ENCODE data around the gene HLA-DMB.

Gene HLA-DMB

GRCh38 chr6:32954986-32955802, 14.4 kb upstream of the HLA-DMB start:
- no peak for TF ChIP-seq GLIS3 (CRISPR knock-in tag; IDR thresholded peaks at IDR 0.05)
- TF ChIP-seq TCF4 (CRISPR knock-in tag; IDR thresholded peaks at IDR 0.05; ENCODE audit: borderline replicate concordance) = no peak
- no peak for TF ChIP-seq CSRNP3 (CRISPR knock-in tag; IDR thresholded peaks at IDR 0.05)
- no peak for TF ChIP-seq ZFP3 (CRISPR knock-in tag; IDR thresholded peaks at IDR 0.05)
- TF ChIP-seq BACH2 (CRISPR knock-in tag; IDR thresholded peaks at IDR 0.05; ENCODE audit: borderline replicate concordance) = no peak
- TF ChIP-seq CSDC2 (CRISPR knock-in tag; IDR thresholded peaks at IDR 0.05) = no peak
- TF ChIP-seq ZC3H10 (CRISPR knock-in tag; IDR thresholded peaks at IDR 0.05) = no peak
- TF ChIP-seq ZNF565 (CRISPR knock-in tag; conservative IDR thresholded peaks at IDR 0.05; ENCODE audit: low read depth) = no peak
- TF ChIP-seq RARB (CRISPR knock-in tag; IDR thresholded peaks at IDR 0.05) = no peak
- TF ChIP-seq ESRRG (CRISPR knock-in tag; IDR thresholded peaks at IDR 0.05) = no peak
- no peak for TF ChIP-seq TSHZ2 (CRISPR knock-in tag; IDR thresholded peaks at IDR 0.05)
- TF ChIP-seq, protein P1, sequence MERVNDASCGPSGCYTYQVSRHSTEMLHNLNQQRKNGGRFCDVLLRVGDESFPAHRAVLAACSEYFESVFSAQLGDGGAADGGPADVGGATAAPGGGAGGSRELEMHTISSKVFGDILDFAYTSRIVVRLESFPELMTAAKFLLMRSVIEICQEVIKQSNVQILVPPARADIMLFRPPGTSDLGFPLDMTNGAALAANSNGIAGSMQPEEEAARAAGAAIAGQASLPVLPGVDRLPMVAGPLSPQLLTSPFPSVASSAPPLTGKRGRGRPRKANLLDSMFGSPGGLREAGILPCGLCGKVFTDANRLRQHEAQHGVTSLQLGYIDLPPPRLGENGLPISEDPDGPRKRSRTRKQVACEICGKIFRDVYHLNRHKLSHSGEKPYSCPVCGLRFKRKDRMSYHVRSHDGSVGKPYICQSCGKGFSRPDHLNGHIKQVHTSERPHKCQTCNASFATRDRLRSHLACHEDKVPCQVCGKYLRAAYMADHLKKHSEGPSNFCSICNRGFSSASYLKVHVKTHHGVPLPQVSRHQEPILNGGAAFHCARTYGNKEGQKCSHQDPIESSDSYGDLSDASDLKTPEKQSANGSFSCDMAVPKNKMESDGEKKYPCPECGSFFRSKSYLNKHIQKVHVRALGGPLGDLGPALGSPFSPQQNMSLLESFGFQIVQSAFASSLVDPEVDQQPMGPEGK (CRISPR knock-in tag; IDR thresholded peaks at IDR 0.05; ENCODE audit: borderline replicate concordance) = no peak
- no peak for TF ChIP-seq ZFP30 (CRISPR knock-in tag; IDR thresholded peaks at IDR 0.05)
- no peak for TF ChIP-seq ZNF8 (CRISPR knock-in tag; IDR thresholded peaks at IDR 0.05)
- TF ChIP-seq, protein P2, sequence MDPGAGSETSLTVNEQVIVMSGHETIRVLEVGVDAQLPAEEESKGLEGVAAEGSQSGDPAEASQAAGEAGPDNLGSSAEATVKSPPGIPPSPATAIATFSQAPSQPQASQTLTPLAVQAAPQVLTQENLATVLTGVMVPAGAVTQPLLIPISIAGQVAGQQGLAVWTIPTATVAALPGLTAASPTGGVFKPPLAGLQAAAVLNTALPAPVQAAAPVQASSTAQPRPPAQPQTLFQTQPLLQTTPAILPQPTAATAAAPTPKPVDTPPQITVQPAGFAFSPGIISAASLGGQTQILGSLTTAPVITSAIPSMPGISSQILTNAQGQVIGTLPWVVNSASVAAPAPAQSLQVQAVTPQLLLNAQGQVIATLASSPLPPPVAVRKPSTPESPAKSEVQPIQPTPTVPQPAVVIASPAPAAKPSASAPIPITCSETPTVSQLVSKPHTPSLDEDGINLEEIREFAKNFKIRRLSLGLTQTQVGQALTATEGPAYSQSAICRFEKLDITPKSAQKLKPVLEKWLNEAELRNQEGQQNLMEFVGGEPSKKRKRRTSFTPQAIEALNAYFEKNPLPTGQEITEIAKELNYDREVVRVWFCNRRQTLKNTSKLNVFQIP (CRISPR knock-in tag; IDR thresholded peaks at IDR 0.05; ENCODE audit: borderline replicate concordance, low read depth) = no peak
- TF ChIP-seq OSR1 (CRISPR knock-in tag; IDR thresholded peaks at IDR 0.05) = no peak
- TF ChIP-seq, protein P3, sequence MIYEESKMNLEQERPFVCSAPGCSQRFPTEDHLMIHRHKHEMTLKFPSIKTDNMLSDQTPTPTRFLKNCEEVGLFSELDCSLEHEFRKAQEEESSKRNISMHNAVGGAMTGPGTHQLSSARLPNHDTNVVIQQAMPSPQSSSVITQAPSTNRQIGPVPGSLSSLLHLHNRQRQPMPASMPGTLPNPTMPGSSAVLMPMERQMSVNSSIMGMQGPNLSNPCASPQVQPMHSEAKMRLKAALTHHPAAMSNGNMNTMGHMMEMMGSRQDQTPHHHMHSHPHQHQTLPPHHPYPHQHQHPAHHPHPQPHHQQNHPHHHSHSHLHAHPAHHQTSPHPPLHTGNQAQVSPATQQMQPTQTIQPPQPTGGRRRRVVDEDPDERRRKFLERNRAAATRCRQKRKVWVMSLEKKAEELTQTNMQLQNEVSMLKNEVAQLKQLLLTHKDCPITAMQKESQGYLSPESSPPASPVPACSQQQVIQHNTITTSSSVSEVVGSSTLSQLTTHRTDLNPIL (CRISPR knock-in tag; IDR thresholded peaks at IDR 0.05; ENCODE audit: low read depth) = no peak
- no peak for TF ChIP-seq ZNF70 (CRISPR knock-in tag; IDR thresholded peaks at IDR 0.05)
- no peak for TF ChIP-seq ARNTL (CRISPR knock-in tag; IDR thresholded peaks at IDR 0.05; ENCODE audit: borderline replicate concordance, low read depth)
- no peak for TF ChIP-seq PPARA (CRISPR knock-in tag; IDR thresholded peaks at IDR 0.05; ENCODE audit: borderline replicate concordance)
- ATAC-seq = peak; percentile 16; the same call in 2 of the 3 replicates

DNA sequence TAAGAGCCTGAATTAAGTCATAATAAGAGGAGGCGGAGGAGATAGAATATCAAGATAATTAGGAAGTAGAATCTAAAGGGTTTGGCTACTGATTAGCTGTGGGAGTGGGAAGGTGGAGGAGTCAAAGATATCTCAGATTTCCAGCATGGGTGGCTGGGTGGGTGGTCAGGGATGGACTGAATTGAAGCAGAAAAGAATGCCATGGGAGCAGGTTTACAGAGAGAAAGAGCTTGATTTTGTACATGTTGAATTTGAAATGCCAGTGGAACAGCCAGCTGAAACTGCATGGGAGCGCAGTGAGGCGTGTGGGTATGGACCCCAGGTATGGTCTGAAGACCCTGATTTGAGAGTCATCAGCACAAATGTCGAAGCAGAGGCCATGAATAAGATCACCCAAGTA, 13.4 kb upstream of the HLA-DMB start:
- ATAC-seq = no peak
- TF ChIP-seq, protein P2 (CRISPR knock-in tag; IDR thresholded peaks at IDR 0.05; ENCODE audit: borderline replicate concordance, low read depth) = no peak

Data from SK-N-SH treated with all-trans-retinoic acid at 6 μM for 48 hours (cell line).